SK-N-SH (cell line): ENCODE results near the gene SRCIN1. TPM values are rescaled to one million over a fixed set of nuclear protein-coding genes. Genes with fewer than 3 reads are reported as not detected.
"Not testable (repeated sequence)": the region's sequence is repeated elsewhere in the genome, so short reads cannot be mapped to it uniquely, and the experiment has no call there.

ENCODE experiments used
- CTCF ChIA-PET: fragments of 300-600, 350-600 bp; formaldehyde crosslinking; extraction: SDS; loops from one replicate; lab custom pipeline; 2021; lab: Yijun Ruan, JAX
- POLR2A ChIA-PET: fragments of 350-600 bp; sonication (Branson Sonifier 250); formaldehyde crosslinking; extraction: SDS; loops from one replicate; lab custom pipeline; 2020; ENCODE audit warnings: antibody characterized with exemption, inconsistent platforms; lab: Yijun Ruan, JAX
- DNase-seq: peaks from one replicate; pipeline ENCODE4 v3.0.0; 2012
- H2AFZ ChIP-seq: fragments of 200-600 bp; sonication (generic); 2 replicates; pipeline ENCODE4 v1.8.1; 2016; ENCODE audit warnings: antibody characterized with exemption, mild to moderate bottlenecking, low read depth
- H3F3A ChIP-seq: fragments of 200-600 bp; sonication (generic); replicated peaks from 2 replicates; pipeline ENCODE3; 2016; ENCODE audit warnings: antibody characterized with exemption, mild to moderate bottlenecking; ENCODE audit not compliant: insufficient read depth
- H3K27ac ChIP-seq, 2 experiments: fragments of 200-500 bp in 1 of 2; fragments of 200-600 bp in 1 of 2; sonication (Bioruptor generic) in 1 of 2; sonication (generic), shearing (Covaris generic) in 1 of 2; 2 replicates each; pipeline versions ENCODE4 v1.5.1 to v1.6.1; 2014 to 2016; ENCODE audit warnings: low read depth in 2 of 2, inconsistent platforms in 1 of 2, low read length in 1 of 2, mild to moderate bottlenecking in 1 of 2, mixed read lengths in 1 of 2
- H3K27me3 ChIP-seq: fragments of 200-600 bp; sonication (generic), shearing (Covaris generic); 2 replicates; pipeline ENCODE4 v1.6.1; 2016; ENCODE audit warnings: mixed run types; ENCODE audit not compliant: insufficient read depth
- H3K36me3 ChIP-seq, 2 experiments: fragments of 200-500 bp in 1 of 2; fragments of 200-600 bp in 1 of 2; sonication (Bioruptor generic) in 1 of 2; sonication (generic) in 1 of 2; replicated peaks in 1 of 2; 2 replicates each; pipeline versions ENCODE3 to v1.5.1; 2014 to 2016; ENCODE audit warnings: low read length in 1 of 2, mild to moderate bottlenecking in 1 of 2; ENCODE audit not compliant: insufficient read depth in 2 of 2, control insufficient read depth in 1 of 2
- H3K4me1 ChIP-seq, 2 experiments: fragments of 200-500 bp in 1 of 2; fragments of 200-600 bp in 1 of 2; sonication (Bioruptor generic) in 1 of 2; sonication (generic), shearing (Covaris generic) in 1 of 2; 2 replicates each; pipeline versions ENCODE4 v1.5.1 to v1.6.1; 2014 to 2016; ENCODE audit warnings: low read depth in 1 of 2, low read length in 1 of 2, mixed run types in 1 of 2; ENCODE audit not compliant: insufficient read depth in 2 of 2, control insufficient read depth in 1 of 2
- H3K4me2 ChIP-seq: fragments of 200-600 bp; sonication (generic), shearing (Covaris generic); 2 replicates; pipeline ENCODE4 v1.6.1; 2017; ENCODE audit warnings: mixed run types
- H3K4me3 ChIP-seq, 2 experiments: fragments of 200-500 bp in 1 of 2; fragments of 200-600 bp in 1 of 2; sonication (Bioruptor generic) in 1 of 2; sonication (generic), shearing (Covaris generic) in 1 of 2; 2 replicates each; pipeline versions ENCODE4 v1.5.1 to v1.8.1; 2014 to 2016; ENCODE audit warnings: low read depth in 2 of 2, inconsistent platforms in 1 of 2, low read length in 1 of 2, mild to moderate bottlenecking in 1 of 2, mixed read lengths in 1 of 2, moderate library complexity in 1 of 2
- H3K79me2 ChIP-seq: fragments of 200-600 bp; sonication (generic); 2 replicates; pipeline ENCODE4 v1.8.1; 2017; ENCODE audit warnings: mild to moderate bottlenecking; ENCODE audit not compliant: insufficient read depth
- H3K9ac ChIP-seq: fragments of 200-600 bp; sonication (generic); 2 replicates; pipeline ENCODE4 v1.6.1; 2017; ENCODE audit warnings: mixed run types
- H3K9me2 ChIP-seq: fragments of 200-600 bp; sonication (generic); 2 replicates; pipeline ENCODE4 v1.6.1; 2017; ENCODE audit warnings: mixed run types
- H3K9me3 ChIP-seq: fragments of 200-600 bp; sonication (generic); 2 replicates; pipeline ENCODE4 v1.6.1; 2017; ENCODE audit warnings: mixed run types, mild to moderate bottlenecking, moderate library complexity
- H4K20me1 ChIP-seq: fragments of 200-600 bp; sonication (generic); 2 replicates; pipeline ENCODE4 v1.6.1; 2017; ENCODE audit warnings: mild to moderate bottlenecking, mixed run types; ENCODE audit not compliant: insufficient read depth
- CHD2 ChIP-seq: fragments of 150-350 bp; IDR thresholded peaks from 2 replicates; pipeline ENCODE4 v1.6.1; 2018; ENCODE audit warnings: low read length; ENCODE audit not compliant: partially characterized antibody
- FOSL2 ChIP-seq: IDR thresholded peaks from 2 replicates; pipeline ENCODE4 v1.4.0; 2012; ENCODE audit warnings: low read depth, mild to moderate bottlenecking, moderate library complexity, borderline replicate concordance
- FOXM1 ChIP-seq: IDR thresholded peaks from 2 replicates; pipeline ENCODE4 v1.4.0; 2012; ENCODE audit warnings: low read depth, mild to moderate bottlenecking
- IRF3 ChIP-seq: fragments of 150-350 bp; IDR thresholded peaks from 2 replicates; pipeline ENCODE4 v1.6.1; 2016; ENCODE audit warnings: mild to moderate bottlenecking, low read depth, low read length
- NFIC ChIP-seq: IDR thresholded peaks from 2 replicates; pipeline ENCODE4 v1.4.0; 2012; ENCODE audit warnings: borderline replicate concordance
- RAD21 ChIP-seq: IDR thresholded peaks from 2 replicates; pipeline ENCODE4 v1.6.1; 2012; ENCODE audit warnings: mild to moderate bottlenecking, low read length
- REST ChIP-seq: IDR thresholded peaks from 2 replicates; pipeline ENCODE4 v1.6.1; 2012; ENCODE audit warnings: mild to moderate bottlenecking, low read depth, low read length, moderate library complexity
- RFX5 ChIP-seq: IDR thresholded peaks from 2 replicates; pipeline ENCODE4 v1.6.1; 2012; ENCODE audit warnings: mild to moderate bottlenecking, improper control_type of control experiment, low read length
- RXRA ChIP-seq: IDR thresholded peaks from 2 replicates; pipeline ENCODE4 v1.4.0; 2012; ENCODE audit warnings: low read depth, mild to moderate bottlenecking, borderline replicate concordance
- SIN3A ChIP-seq: IDR thresholded peaks from 2 replicates; pipeline ENCODE4 v1.6.1; 2012; ENCODE audit warnings: low read depth, mild to moderate bottlenecking, low read length, moderate library complexity, borderline replicate concordance
- SMC3 ChIP-seq: IDR thresholded peaks from 2 replicates; pipeline ENCODE4 v1.6.1; 2012; ENCODE audit warnings: low read depth, low read length, improper control_type of control experiment
- TAF1 ChIP-seq: IDR thresholded peaks from 2 replicates; pipeline ENCODE4 v1.6.1; 2012; ENCODE audit warnings: low read depth, mild to moderate bottlenecking, low read length, moderate library complexity, borderline replicate concordance
- TCF12 ChIP-seq: IDR thresholded peaks from 2 replicates; pipeline ENCODE4 v1.4.0; 2012
- TEAD4 ChIP-seq: IDR thresholded peaks from 2 replicates; pipeline ENCODE4 v1.4.0; 2012; ENCODE audit warnings: mild to moderate bottlenecking, borderline replicate concordance; ENCODE audit not compliant: insufficient read depth
- USF1 ChIP-seq: IDR thresholded peaks from 2 replicates; pipeline ENCODE4 v1.4.0; 2012; ENCODE audit warnings: low read depth, borderline replicate concordance
- YY1 ChIP-seq: IDR thresholded peaks from 2 replicates; pipeline ENCODE4 v1.4.0; 2012; ENCODE audit warnings: low read depth, mild to moderate bottlenecking
- whole genome bisulfite sequencing: methylation state at CpG from one replicate; pipeline ENCODE4 v1.1.6; 2017; ENCODE audit warnings: low lambda C conversion rate; 5-methylcytosine and 5-hydroxymethylcytosine counted together
- polyA plus RNA-seq, 3 experiments: library from polyadenylated mRNA; depleted of rRNA; stranded (reverse); fragments of >200 nt; gene quantifications; 2 replicates each; pipeline ENCODE4 v1.2.3, GENCODE V29; 2012
- TF ChIP-seq, protein P1 (sequence below): fragments of 200-600 bp; sonication (generic); IDR thresholded peaks from 2 replicates; pipeline ENCODE4 v1.6.1; 2017; ENCODE audit warnings: antibody characterized with exemption, mild to moderate bottlenecking, moderate library complexity
- TF ChIP-seq, protein P2 (sequence below): IDR thresholded peaks from 2 replicates; pipeline ENCODE4; 2012
- TF ChIP-seq, protein P3 (sequence below): IDR thresholded peaks from 2 replicates; pipeline ENCODE4 v1.4.0; 2012; ENCODE audit warnings: low read depth

The SRCIN1 gene
- polyA plus RNA-seq, 1 of the 3 experiments (the other 2 are of a cell fraction), result 1.0 TPM

- Histone ChIP-seq H3K9ac (no peak overlapping the region), H3K27me3 (no peaks in the 10 kb centered on the region; the same call in 1 of the 2 replicates), H3K9me3 (no peaks in the 10 kb centered on the region), H3F3A (peaks cover 4% of the 10 kb centered on the region), H3K4me1 (peaks cover 0 to 11% of the 10 kb centered on the region in 2 experiments; a peak in 1 of 4 replicates), H4K20me1 (no peaks in the 10 kb centered on the region), H3K4me3 (no peak overlapping the region), H3K9me2 (no peaks in the 10 kb centered on the region), H3K79me2 (no peaks in the 10 kb centered on the region), H2AFZ (no peak overlapping the region), H3K27ac (no peak overlapping the region), H3K4me2 (no peak overlapping the region), H3K36me3 (no peaks in the 10 kb centered on the region)
- no peak for DNase-seq
- CTCF ChIA-PET, result interaction anchor here (1.4 kb wide), 1 partner anchor 73 kb away, joined by 3 read pairs; the partner anchor contains the start of gene SRCIN1
- WGBS, result 89% methylated on average over 16 of the region's 16 CpGs
- POLR2A ChIA-PET, result no interaction called here
- TF ChIP-seq TAF1 (no peak), YY1 (no peak), TEAD4 (no peak), SIN3A (no peak), RXRA (no peak), FOXM1 (no peak), TCF12 (no peak), REST (no peak), RFX5 (no peak), NFIC (no peak), USF1 (no peak), CHD2 (no peak), IRF3 (no peak), RAD21 (no peak), FOSL2 (no peak), SMC3 (no peak)
- TF ChIP-seq, protein P1, sequence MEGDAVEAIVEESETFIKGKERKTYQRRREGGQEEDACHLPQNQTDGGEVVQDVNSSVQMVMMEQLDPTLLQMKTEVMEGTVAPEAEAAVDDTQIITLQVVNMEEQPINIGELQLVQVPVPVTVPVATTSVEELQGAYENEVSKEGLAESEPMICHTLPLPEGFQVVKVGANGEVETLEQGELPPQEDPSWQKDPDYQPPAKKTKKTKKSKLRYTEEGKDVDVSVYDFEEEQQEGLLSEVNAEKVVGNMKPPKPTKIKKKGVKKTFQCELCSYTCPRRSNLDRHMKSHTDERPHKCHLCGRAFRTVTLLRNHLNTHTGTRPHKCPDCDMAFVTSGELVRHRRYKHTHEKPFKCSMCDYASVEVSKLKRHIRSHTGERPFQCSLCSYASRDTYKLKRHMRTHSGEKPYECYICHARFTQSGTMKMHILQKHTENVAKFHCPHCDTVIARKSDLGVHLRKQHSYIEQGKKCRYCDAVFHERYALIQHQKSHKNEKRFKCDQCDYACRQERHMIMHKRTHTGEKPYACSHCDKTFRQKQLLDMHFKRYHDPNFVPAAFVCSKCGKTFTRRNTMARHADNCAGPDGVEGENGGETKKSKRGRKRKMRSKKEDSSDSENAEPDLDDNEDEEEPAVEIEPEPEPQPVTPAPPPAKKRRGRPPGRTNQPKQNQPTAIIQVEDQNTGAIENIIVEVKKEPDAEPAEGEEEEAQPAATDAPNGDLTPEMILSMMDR, result no peak
- TF ChIP-seq, protein P2, sequence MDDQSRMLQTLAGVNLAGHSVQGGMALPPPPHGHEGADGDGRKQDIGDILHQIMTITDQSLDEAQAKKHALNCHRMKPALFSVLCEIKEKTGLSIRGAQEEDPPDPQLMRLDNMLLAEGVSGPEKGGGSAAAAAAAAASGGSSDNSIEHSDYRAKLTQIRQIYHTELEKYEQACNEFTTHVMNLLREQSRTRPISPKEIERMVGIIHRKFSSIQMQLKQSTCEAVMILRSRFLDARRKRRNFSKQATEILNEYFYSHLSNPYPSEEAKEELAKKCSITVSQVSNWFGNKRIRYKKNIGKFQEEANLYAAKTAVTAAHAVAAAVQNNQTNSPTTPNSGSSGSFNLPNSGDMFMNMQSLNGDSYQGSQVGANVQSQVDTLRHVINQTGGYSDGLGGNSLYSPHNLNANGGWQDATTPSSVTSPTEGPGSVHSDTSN, result no peak
- TF ChIP-seq, protein P3, sequence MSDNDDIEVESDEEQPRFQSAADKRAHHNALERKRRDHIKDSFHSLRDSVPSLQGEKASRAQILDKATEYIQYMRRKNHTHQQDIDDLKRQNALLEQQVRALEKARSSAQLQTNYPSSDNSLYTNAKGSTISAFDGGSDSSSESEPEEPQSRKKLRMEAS, result no peak
Measured at GRCh38 chr17:38532451-38532850, 73.3 kb downstream of the SRCIN1 start.

DNA sequence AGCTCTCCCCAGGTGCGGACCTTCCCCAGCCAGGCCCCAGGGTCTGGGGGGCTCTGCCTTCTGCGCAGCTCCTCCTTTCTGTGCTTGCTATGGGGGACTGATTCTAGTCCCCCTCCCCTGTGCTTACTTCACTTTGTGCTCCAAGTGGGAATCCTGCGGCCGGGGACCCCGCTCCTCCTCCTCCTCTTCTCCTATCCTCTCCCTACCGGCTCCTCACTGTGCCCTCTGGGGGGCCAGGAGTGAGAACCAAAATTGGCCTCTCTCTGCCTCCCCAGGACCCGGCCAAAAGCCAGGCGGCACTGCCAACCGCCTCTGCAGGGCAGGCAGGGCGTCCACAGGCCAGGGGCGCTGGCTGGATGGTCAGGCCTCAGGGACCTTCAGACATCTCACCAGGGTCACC lies 74.0 kb downstream of the SRCIN1 start:
- H3K36me3 ChIP-seq, H3K27me3 ChIP-seq, H3K4me2 ChIP-seq, H3K9me3 ChIP-seq, H3K4me3 ChIP-seq, H3K9ac ChIP-seq, H3F3A ChIP-seq, H3K27ac ChIP-seq, H2AFZ ChIP-seq, CTCF ChIA-PET, H4K20me1 ChIP-seq, H3K9me2 ChIP-seq, POLR2A ChIA-PET, H3K79me2 ChIP-seq, DNase-seq: not testable (repeated sequence)
- WGBS, result 84% methylated on average over 9 of the region's 11 CpGs
- peaks cover 0 to 11% of the 10 kb centered on the region in 2 experiments; a peak in 1 of 4 replicates for H3K4me1 ChIP-seq
